WI38 (cell line): ENCODE data around the gene SPN.
A peak's percentile ranks its signal among the peaks of the same experiment; 100 is the strongest.

Experiments
- H3K4me3 ChIP-seq: 2 replicates; pipeline ENCODE4 v1.5.1; 2011; ENCODE audit warnings: low read depth, mild to moderate bottlenecking, control low read depth, low read length
- CTCF ChIP-seq: IDR thresholded peaks from 2 replicates; pipeline ENCODE4 v1.5.1; 2012; ENCODE audit warnings: low read depth, mild to moderate bottlenecking, control low read depth, low read length

The SPN gene

GRCh38 chr16:29696881-29697331, 33.9 kb downstream of the SPN start:
- no peak for TF ChIP-seq CTCF
- no peak overlapping the region for H3K4me3 ChIP-seq

GRCh38 chr16:29697391-29697790, 34.3 kb downstream of the SPN start:
- TF ChIP-seq CTCF: no peak
- no peak overlapping the region for H3K4me3 ChIP-seq

- TF ChIP-seq CTCF: no peak
- H3K4me3 ChIP-seq: no peak overlapping the region
Observed at GRCh38 chr16:29698042-29698441, 35.0 kb downstream of the SPN start.

GRCh38 chr16:29698484-29699323, 35.7 kb downstream of the SPN start:
- no peak for TF ChIP-seq CTCF
- no peak overlapping the region for H3K4me3 ChIP-seq

GRCh38 chr16:29699324-29700219, 36.5 kb downstream of the SPN start:
- no peak for TF ChIP-seq CTCF
- no peak overlapping the region for H3K4me3 ChIP-seq

GRCh38 chr16:29700253-29700987, 37.4 kb downstream of the SPN start:
- peak; percentile 89 for TF ChIP-seq CTCF
- no peak overlapping the region for H3K4me3 ChIP-seq
